PFSK-1 (cell line): ENCODE data around the gene DPT.

Source experiments
- REST ChIP-seq, 2 experiments: IDR thresholded peaks; 2 replicates each; pipeline versions ENCODE4 v1.6.1 to v1.8.0; 2011 to 2012; ENCODE audit warnings: low read depth in 2 of 2, low read length in 2 of 2, control low read depth in 1 of 2, inconsistent platforms in 1 of 2, mild to moderate bottlenecking in 1 of 2, moderate library complexity in 1 of 2; ENCODE audit not compliant: insufficient read depth in 1 of 2
- SIN3A ChIP-seq: IDR thresholded peaks from 2 replicates; pipeline ENCODE4 v1.6.1; 2012; ENCODE audit warnings: mild to moderate bottlenecking, low read length, moderate library complexity, borderline replicate concordance; ENCODE audit not compliant: insufficient read depth
- TAF1 ChIP-seq: IDR thresholded peaks from 2 replicates; pipeline ENCODE4 v1.6.1; 2012; ENCODE audit warnings: low read length, control low read depth, borderline replicate concordance; ENCODE audit not compliant: insufficient read depth

GRCh38 chr1:168732736-168733135 is 3.7 kb upstream of the DPT start:
- TF ChIP-seq SIN3A (no peak), TAF1 (no peak), REST (IDR thresholded peaks at IDR 0.05; ENCODE audit: insufficient read depth in 1 of 2, low read depth in 2 of 2, low read length in 2 of 2) (no peak)
